Vagina (tissue), 2 donors: Measurements from ENCODE around the gene MTMR12.

ENCODE experiments used
- POLR2A ChIP-seq, 2 donors: fragments of 450-650 bp; IDR thresholded peaks; one replicate each; pipeline ENCODE4 v1.6.1; 2017; ENCODE audit warnings: antibody characterized with exemption in 2 of 2, mild to moderate bottlenecking in 2 of 2, moderate library complexity in 2 of 2
- TF ChIP-seq, protein P1 (sequence below), 3 experiments: fragments of 450-650 bp in 2 of 3; fragments of 200-600 bp in 1 of 3; sonication (generic) in 1 of 3; IDR thresholded peaks; one replicate each; pipeline ENCODE4 v1.5.1; 2017 to 2019; ENCODE audit warnings: antibody characterized with exemption in 3 of 3, mild to moderate bottlenecking in 2 of 3, moderate library complexity in 2 of 3

DNA sequence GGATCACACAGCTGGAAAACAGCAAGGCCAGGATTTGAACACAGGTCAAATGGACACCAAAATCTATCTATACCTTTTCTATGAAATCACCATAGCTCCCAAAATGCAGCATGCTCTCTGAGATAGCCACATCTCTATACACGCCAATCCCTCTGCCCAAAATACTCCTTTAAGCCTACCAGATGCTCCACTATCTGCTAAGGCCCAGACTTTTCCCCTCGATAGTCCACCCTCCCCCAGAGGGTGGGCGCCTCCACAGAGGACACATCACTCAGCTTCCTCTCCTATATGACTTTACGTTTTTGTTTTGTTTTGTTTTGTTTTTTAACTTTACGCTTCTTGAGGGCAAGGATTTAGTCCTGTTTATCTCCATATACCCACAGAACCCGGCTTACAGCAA, 46.8 kb downstream of the MTMR12 start:
- TF ChIP-seq POLR2A (IDR thresholded peaks at IDR 0.05): no peak
- TF ChIP-seq, protein P1, sequence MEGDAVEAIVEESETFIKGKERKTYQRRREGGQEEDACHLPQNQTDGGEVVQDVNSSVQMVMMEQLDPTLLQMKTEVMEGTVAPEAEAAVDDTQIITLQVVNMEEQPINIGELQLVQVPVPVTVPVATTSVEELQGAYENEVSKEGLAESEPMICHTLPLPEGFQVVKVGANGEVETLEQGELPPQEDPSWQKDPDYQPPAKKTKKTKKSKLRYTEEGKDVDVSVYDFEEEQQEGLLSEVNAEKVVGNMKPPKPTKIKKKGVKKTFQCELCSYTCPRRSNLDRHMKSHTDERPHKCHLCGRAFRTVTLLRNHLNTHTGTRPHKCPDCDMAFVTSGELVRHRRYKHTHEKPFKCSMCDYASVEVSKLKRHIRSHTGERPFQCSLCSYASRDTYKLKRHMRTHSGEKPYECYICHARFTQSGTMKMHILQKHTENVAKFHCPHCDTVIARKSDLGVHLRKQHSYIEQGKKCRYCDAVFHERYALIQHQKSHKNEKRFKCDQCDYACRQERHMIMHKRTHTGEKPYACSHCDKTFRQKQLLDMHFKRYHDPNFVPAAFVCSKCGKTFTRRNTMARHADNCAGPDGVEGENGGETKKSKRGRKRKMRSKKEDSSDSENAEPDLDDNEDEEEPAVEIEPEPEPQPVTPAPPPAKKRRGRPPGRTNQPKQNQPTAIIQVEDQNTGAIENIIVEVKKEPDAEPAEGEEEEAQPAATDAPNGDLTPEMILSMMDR (IDR thresholded peaks at IDR 0.05): no peak
